Liver (tissue), 9 donors: ENCODE measurements around the gene ZNF304. TPM values are rescaled to one million over a fixed set of nuclear protein-coding genes. Genes with fewer than 3 reads are reported as not detected.

ENCODE experiments used
- DNase-seq: peaks from one replicate; pipeline ENCODE4 v3.0.0-alpha.2; 2017; ENCODE audit warnings: low spot score
- H3K27ac ChIP-seq, 2 donors: one replicate each; pipeline ENCODE4 v1.7.0; 2013; ENCODE audit warnings: inconsistent platforms in 2 of 2, low read length in 2 of 2, control low read depth in 1 of 2, low read depth in 1 of 2, mild to moderate bottlenecking in 1 of 2
- H3K27me3 ChIP-seq, 4 donors: one replicate each; pipeline versions ENCODE4 v1.6.1 to v1.7.0; 2013; ENCODE audit warnings: low read length in 3 of 4, inconsistent platforms in 1 of 4, mild to moderate bottlenecking in 1 of 4, moderate library complexity in 1 of 4; ENCODE audit not compliant: control insufficient read depth in 4 of 4, insufficient read depth in 4 of 4
- H3K36me3 ChIP-seq, 4 donors: one replicate each; pipeline versions ENCODE4 v1.6.1 to v1.7.0; 2013; ENCODE audit warnings: low read length in 3 of 4, mild to moderate bottlenecking in 3 of 4, low read depth in 1 of 4, moderate library complexity in 1 of 4; ENCODE audit not compliant: control insufficient read depth in 4 of 4, insufficient read depth in 3 of 4
- H3K4me1 ChIP-seq, 4 donors: one replicate each; pipeline versions ENCODE4 v1.6.1 to v1.7.0; 2013; ENCODE audit warnings: low read length in 3 of 4, mild to moderate bottlenecking in 3 of 4, moderate library complexity in 1 of 4; ENCODE audit not compliant: control insufficient read depth in 4 of 4, insufficient read depth in 4 of 4
- H3K4me3 ChIP-seq, 3 donors: one replicate each; pipeline versions ENCODE4 v1.6.1 to v1.7.0; 2013; ENCODE audit warnings: low read length in 3 of 3, control low read depth in 1 of 3, low read depth in 1 of 3, mild to moderate bottlenecking in 1 of 3
- H3K9ac ChIP-seq, 2 donors: one replicate each; pipeline ENCODE4 v1.7.0; 2013; ENCODE audit warnings: low read length in 2 of 2, mild to moderate bottlenecking in 2 of 2, moderate library complexity in 2 of 2, control low read depth in 1 of 2, low read depth in 1 of 2
- H3K9me3 ChIP-seq, 4 donors: one replicate each; pipeline versions ENCODE4 v1.6.1 to v1.7.0; 2013; ENCODE audit warnings: low read length in 3 of 4; ENCODE audit not compliant: control insufficient read depth in 4 of 4
- ATF3 ChIP-seq: IDR thresholded peaks from 2 replicates; pipeline ENCODE4 v1.6.1; 2016; ENCODE audit warnings: antibody characterized with exemption
- EGR1 ChIP-seq, 2 donors: IDR thresholded peaks; 2 replicates each; pipeline ENCODE4 v1.6.1; 2016 to 2018; ENCODE audit warnings: antibody characterized with exemption in 2 of 2, low read depth in 2 of 2
- FOXA1 ChIP-seq: IDR thresholded peaks from 2 replicates; pipeline ENCODE4 v1.6.1; 2016; ENCODE audit warnings: antibody characterized with exemption
- FOXA2 ChIP-seq: IDR thresholded peaks from 2 replicates; pipeline ENCODE4 v1.6.1; 2016; ENCODE audit warnings: antibody characterized with exemption
- GABPA ChIP-seq, 2 donors: IDR thresholded peaks in 1 of 2; conservative IDR thresholded peaks in 1 of 2; 2 replicates each; pipeline ENCODE4 v1.6.1; 2016; ENCODE audit warnings: antibody characterized with exemption in 2 of 2, mild to moderate bottlenecking in 1 of 2, moderate library complexity in 1 of 2
- HNF4A ChIP-seq, 2 donors: conservative IDR thresholded peaks; 2 replicates each; pipeline ENCODE4 v1.6.1; 2016; ENCODE audit warnings: antibody characterized with exemption in 2 of 2, mild to moderate bottlenecking in 2 of 2
- HNF4G ChIP-seq: IDR thresholded peaks from 2 replicates; pipeline ENCODE4 v1.6.1; 2016; ENCODE audit warnings: antibody characterized with exemption
- NR2F2 ChIP-seq: IDR thresholded peaks from 2 replicates; pipeline ENCODE4 v1.6.1; 2016; ENCODE audit warnings: antibody characterized with exemption
- RAD21 ChIP-seq, 2 donors: IDR thresholded peaks; 2 replicates each; pipeline ENCODE4 v1.6.1; 2016; ENCODE audit warnings: antibody characterized with exemption in 2 of 2, mild to moderate bottlenecking in 2 of 2
- REST ChIP-seq: IDR thresholded peaks from 2 replicates; pipeline ENCODE4 v1.6.1; 2016; ENCODE audit warnings: antibody characterized with exemption, mild to moderate bottlenecking
- RXRA ChIP-seq, 2 donors: IDR thresholded peaks; 2 replicates each; pipeline ENCODE4 v1.6.1; 2017 to 2018; ENCODE audit warnings: antibody characterized with exemption in 2 of 2, mild to moderate bottlenecking in 1 of 2
- SP1 ChIP-seq: IDR thresholded peaks from 2 replicates; pipeline ENCODE4 v1.6.1; 2018; ENCODE audit warnings: antibody characterized with exemption, mild to moderate bottlenecking
- TAF1 ChIP-seq: conservative IDR thresholded peaks from 2 replicates; pipeline ENCODE4 v1.6.1; 2016; ENCODE audit warnings: antibody characterized with exemption, mild to moderate bottlenecking
- YY1 ChIP-seq: IDR thresholded peaks from 2 replicates; pipeline ENCODE4 v1.6.1; 2016; ENCODE audit warnings: antibody characterized with exemption, mild to moderate bottlenecking
- WGBS: extraction: QIAGEN DNeasy Blood & Tissue Kit; methylation state at CpG from one replicate; pipeline ENCODE4 v1.1.7; 2013; 5-methylcytosine and 5-hydroxymethylcytosine counted together
- polyA plus RNA-seq, 2 donors: library from polyadenylated mRNA; stranded (reverse) in 1 of 2; unstranded in 1 of 2; fragments of 200-250 nt in 1 of 2; fragments of >200 nt in 1 of 2; fragmentation: Nextera tagmentation in 1 of 2; extraction: Ambion mirVana in 1 of 2; gene quantifications; one replicate each; pipeline versions ENCODE4 v1.2.1 to v1.2.3, GENCODE V29; 2013 to 2015
- total RNA-seq, 2 donors: library from RNA; depleted of rRNA; stranded (reverse); fragments of >200 nt; gene quantifications; one replicate each; pipeline ENCODE4 v1.2.3, GENCODE V29; 2014
- TF ChIP-seq, protein P1 (sequence below): fragments of 150-350 bp; IDR thresholded peaks from 2 replicates; pipeline ENCODE4 v1.5.1; 2017; ENCODE audit warnings: improper control_type of control experiment, low read depth, low read length; ENCODE audit not compliant: missing input control
- donor health status: healthy.
- donor health status: healthy.
- donor health status: healthy.
- donor health status: healthy.
- donor health status: healthy.

ZNF304 gene
- total and polyA plus RNA-seq, 4 donors, result 0.90 to 5.6 (median 2.3) TPM

GRCh38 chr19:57321116-57321515 is 30.0 kb upstream of the ZNF304 start:
- Histone ChIP-seq H3K4me3 (peak overlapping the region; percentile 64 to 90 (median 66)), H3K27ac (no peak overlapping the region), H3K4me1 (peaks cover 2 to 18% (median 13%) of the 10 kb centered on the region in 4 donors), H3K9me3 (peaks cover 3 to 21% (median 20%) of the 10 kb centered on the region in 4 donors), H3K9ac (peak overlapping the region in 1 of 2 donors; percentile 81), H3K36me3 (peaks cover 9 to 27% (median 26%) of the 10 kb centered on the region in 4 donors), H3K27me3 (no peaks in the 10 kb centered on the region)
- TF ChIP-seq GABPA (IDR thresholded peaks at IDR 0.05 in 1 of 2, conservative IDR thresholded peaks at IDR 0.05 in 1 of 2), result no peak
- no peak for TF ChIP-seq EGR1 (IDR thresholded peaks at IDR 0.05; ENCODE audit: low read depth in 2 of 2)
- TF ChIP-seq HNF4G, result no peak
- no peak for TF ChIP-seq TAF1
- DNase-seq, result no peak
- WGBS, result 53% methylated on average over 8 of the region's 8 CpGs

- Histone ChIP-seq H3K4me1 (peaks cover 2 to 18% (median 13%) of the 10 kb centered on the region in 4 donors), H3K27me3 (no peaks in the 10 kb centered on the region), H3K27ac (no peak overlapping the region), H3K9ac (no peak overlapping the region), H3K9me3 (peaks cover 5 to 25% (median 21%) of the 10 kb centered on the region in 4 donors), H3K36me3 (peaks cover 12 to 32% (median 31%) of the 10 kb centered on the region in 4 donors), H3K4me3 (peak overlapping the region in 2 of 3 donors; percentile 64 to 90)
- no peak for DNase-seq
- WGBS, result 83% methylated on average over 3 of the region's 3 CpGs
- TF ChIP-seq HNF4G (no peak), NR2F2 (no peak), SP1 (no peak), FOXA2 (no peak), REST (no peak), FOXA1 (no peak), GABPA (IDR thresholded peaks at IDR 0.05 in 1 of 2, conservative IDR thresholded peaks at IDR 0.05 in 1 of 2) (no peak), RXRA (IDR thresholded peaks at IDR 0.05) (no peak), RAD21 (IDR thresholded peaks at IDR 0.05) (no peak), TAF1 (no peak)
- TF ChIP-seq, protein P1, sequence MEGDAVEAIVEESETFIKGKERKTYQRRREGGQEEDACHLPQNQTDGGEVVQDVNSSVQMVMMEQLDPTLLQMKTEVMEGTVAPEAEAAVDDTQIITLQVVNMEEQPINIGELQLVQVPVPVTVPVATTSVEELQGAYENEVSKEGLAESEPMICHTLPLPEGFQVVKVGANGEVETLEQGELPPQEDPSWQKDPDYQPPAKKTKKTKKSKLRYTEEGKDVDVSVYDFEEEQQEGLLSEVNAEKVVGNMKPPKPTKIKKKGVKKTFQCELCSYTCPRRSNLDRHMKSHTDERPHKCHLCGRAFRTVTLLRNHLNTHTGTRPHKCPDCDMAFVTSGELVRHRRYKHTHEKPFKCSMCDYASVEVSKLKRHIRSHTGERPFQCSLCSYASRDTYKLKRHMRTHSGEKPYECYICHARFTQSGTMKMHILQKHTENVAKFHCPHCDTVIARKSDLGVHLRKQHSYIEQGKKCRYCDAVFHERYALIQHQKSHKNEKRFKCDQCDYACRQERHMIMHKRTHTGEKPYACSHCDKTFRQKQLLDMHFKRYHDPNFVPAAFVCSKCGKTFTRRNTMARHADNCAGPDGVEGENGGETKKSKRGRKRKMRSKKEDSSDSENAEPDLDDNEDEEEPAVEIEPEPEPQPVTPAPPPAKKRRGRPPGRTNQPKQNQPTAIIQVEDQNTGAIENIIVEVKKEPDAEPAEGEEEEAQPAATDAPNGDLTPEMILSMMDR, result no peak
Observed at GRCh38 chr19:57321751-57322150, 29.3 kb upstream of the ZNF304 start.

GRCh38 chr19:57324992-57325391 is 26.1 kb upstream of the ZNF304 start:
- H3K27ac ChIP-seq, result no peak overlapping the region
- H3K27me3 ChIP-seq, result no peaks in the 10 kb centered on the region
- peaks cover 2 to 16% (median 12%) of the 10 kb centered on the region in 4 donors for H3K4me1 ChIP-seq
- H3K4me3 ChIP-seq, result peak overlapping the region in 1 of 3 donors; percentile 41
- peaks cover 23 to 48% (median 41%) of the 10 kb centered on the region in 4 donors for H3K9me3 ChIP-seq
- peaks cover 20 to 61% (median 55%) of the 10 kb centered on the region in 4 donors for H3K36me3 ChIP-seq
- DNase-seq, result no peak
- H3K9ac ChIP-seq, result no peak overlapping the region
- no peak for TF ChIP-seq RXRA (IDR thresholded peaks at IDR 0.05)
- TF ChIP-seq HNF4A (conservative IDR thresholded peaks at IDR 0.05), result no peak
- no peak for TF ChIP-seq SP1
- no peak for TF ChIP-seq REST
- no peak for TF ChIP-seq FOXA2
- no peak for TF ChIP-seq HNF4G
- no peak for TF ChIP-seq ATF3
- TF ChIP-seq GABPA (IDR thresholded peaks at IDR 0.05 in 1 of 2, conservative IDR thresholded peaks at IDR 0.05 in 1 of 2), result no peak
- TF ChIP-seq YY1, result no peak
- no peak for TF ChIP-seq RAD21 (IDR thresholded peaks at IDR 0.05)
- TF ChIP-seq, protein P1, result no peak
- TF ChIP-seq TAF1, result no peak
